ENCODE results near the gene EXOSC1.
A peak's percentile ranks its signal among the peaks of the same experiment; 100 is the strongest.
"Not testable (repeated sequence)": the region's sequence is repeated elsewhere in the genome, so short reads cannot be mapped to it uniquely, and the experiment has no call there.

The EXOSC1 gene

DNA sequence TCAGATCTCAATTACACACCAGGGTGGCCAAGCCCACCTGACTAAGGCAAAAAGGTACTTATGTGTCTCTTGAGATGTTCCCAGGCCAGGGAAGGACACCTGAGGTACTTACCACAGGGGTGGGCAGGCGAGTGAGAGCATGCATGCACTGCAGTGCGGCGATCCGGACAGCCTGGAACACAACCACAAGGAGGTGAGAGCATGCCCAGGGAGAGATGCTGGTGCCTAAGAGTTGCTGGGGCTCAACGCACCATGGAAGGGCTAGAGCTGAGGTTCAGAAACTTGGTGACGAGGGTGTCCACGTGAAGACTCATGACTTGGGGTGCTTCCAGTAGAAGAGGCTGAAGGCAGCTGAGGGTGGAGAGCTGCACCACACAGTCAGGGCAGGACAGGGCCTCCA, 13.3 kb upstream of the EXOSC1 start:
- DNase-seq (ENCODE audit: low read depth in 3 of 3), result no peak

DNA sequence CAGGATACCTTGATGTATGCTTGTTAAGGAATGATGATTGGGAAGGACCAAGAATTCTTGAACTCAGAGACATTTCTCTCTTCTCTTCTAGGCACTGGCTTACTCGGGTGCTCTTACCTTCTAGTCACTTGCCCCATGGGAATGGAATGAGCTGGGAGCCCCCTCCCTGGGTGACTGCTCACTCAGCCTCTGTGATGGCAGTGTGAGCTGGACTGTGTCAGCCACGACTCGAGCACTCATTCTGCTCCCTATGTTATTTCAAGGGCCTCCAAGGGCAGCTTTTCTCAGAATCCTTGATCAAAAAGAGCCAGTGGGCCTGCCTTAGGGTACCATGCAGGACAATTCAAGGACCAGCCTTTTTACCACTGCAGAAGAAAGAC, 10.9 kb upstream of the EXOSC1 start:
- DNase-seq (ENCODE audit: low read depth in 3 of 3), result no peak

DNA sequence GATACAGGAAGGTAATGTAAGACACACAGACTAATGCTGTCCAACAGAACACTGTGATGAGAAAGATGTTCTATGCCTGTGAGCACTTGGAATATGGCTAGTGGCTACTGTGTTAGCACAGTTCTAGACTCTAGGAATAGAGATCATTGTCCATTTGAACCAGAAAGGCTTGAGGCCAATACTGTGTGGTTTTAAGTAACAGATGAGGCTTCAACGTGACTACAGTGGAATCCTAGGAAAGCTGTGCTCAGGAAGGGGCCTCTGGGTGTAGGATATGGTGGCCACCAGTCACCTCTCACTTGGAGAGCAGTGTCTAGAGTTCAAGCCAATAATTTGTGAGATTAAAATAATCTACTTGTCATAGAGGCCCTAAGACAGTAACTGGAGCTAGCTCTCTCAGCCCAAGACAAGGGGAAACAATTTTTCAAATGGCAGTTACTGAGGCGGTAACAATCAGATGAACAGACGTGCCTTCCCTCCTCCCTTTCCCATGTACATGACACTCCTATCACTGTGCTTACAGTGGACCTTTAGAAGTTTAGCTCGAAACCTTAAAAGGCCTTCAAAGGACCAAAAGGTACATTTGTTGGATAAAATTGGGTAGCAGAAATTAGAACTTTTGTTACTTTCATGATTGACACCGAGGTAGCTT, 10.4 kb upstream of the EXOSC1 start:
- DNase-seq (ENCODE audit: low read depth in 3 of 3), result no peak

DNA sequence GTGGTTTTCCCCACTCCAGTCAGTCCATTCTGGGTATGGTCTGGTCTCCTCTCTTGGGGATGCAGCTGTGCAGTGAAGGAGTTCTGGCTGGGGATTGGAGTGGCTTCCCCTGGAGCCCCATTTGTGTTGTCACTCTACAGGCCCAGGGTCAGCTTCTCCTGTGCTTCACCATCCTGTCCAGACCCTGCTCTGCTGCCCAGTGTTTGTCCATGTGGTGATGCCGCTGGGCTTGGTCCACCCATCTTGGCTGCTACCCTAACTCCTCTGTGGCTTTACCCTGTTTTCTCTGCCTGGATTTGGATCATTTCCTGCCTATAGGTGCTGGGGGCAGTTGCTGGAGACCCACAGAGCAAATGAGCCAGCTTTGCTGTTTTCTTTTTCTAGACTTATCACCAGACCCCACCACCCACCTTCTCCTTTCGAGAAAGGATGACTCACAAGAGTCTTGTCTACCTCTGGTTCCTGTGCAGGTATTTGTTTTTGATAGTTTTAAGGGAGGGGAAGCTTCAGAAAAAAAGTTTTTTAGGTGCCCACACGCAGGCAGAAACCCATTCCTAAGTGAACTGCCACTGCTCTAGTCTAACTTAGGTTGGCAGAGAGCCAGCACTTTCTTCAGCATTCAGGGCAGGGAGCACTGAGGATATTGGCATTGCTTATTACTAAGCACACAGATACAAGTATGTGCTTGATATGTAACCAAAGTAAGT, 8.7 kb upstream of the EXOSC1 start:
- no peak for DNase-seq (ENCODE audit: low read depth in 3 of 3)

DNA sequence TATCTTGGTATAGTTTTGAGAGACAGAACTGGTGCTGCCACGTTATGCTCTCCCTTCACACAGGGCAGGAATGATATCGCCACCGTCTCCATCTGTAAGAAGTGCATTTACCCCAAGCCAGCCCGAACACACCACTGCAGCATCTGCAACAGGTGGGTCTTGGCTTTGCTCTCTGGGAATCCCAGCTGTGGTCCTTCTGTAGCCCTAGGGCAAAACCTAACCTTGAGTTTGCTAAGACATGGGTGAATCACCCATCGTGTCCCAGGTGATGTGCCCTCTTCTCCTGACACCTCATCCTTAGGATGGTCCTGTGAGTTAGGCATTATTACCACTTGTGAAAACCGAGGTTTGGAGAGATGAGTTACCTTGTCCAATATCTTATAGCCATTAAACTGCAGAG, 6.5 kb upstream of the EXOSC1 start:
- DNase-seq (ENCODE audit: low read depth in 3 of 3), result no peak

DNA sequence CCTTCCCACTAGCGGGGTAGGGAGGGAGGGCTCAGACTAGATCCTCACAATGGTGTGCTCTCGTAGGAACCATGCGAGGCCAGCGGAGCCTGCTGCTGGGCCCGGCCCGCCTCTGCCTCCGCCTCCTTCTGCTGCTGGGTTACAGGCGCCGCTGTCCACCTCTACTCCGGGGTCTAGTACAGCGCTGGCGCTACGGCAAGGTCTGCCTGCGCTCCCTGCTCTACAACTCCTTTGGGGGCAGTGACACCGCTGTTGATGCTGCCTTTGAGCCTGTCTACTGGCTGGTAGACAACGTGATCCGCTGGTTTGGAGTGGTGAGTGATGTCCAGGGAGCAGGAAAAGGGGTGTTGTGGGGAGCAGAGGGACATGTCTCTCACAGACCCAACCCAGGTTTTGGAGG, 5.8 kb upstream of the EXOSC1 start:
- no peak for DNase-seq (ENCODE audit: low read depth in 3 of 3)

DNA sequence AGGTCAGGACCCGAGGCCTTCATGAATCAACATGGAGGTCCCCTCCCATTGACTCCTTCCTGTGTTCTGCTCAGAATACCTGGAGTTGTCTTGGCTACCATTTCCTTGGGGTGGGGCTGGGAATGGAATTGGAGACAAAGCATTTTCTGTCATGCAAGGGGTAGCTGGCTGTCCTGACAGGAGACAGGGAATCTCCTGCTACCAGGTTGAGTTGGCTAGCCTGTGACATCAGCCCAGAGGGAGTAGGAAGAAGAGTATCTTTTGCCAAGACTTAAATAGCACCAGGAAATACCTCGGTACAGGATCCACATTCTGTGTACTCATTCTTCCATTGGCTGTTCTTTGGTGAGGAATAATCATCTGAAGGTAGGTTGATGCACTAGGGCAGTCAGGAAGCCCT, 5.0 kb upstream of the EXOSC1 start:
- DNase-seq (ENCODE audit: low read depth in 3 of 3), result no peak

DNA sequence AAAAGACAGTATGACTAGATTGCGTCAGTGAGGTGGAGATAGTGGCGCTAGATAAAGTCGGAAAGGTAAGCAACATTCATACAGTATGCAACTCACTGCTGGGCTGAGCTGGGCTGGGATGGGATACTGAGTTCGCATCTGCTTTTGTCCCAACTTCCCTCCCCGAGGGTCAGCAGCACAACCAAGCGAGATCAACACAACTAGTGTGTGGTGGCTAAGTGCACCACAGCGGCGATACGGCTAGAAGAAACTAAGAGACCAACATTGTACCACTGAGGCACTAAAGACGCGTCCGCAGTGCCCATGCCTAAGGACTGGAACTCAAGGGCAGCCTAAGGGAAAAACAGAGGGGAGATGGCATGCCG, 467 bp downstream of the EXOSC1 start:
- DNase-seq (ENCODE audit: low read depth in 3 of 3), result no peak

DNA sequence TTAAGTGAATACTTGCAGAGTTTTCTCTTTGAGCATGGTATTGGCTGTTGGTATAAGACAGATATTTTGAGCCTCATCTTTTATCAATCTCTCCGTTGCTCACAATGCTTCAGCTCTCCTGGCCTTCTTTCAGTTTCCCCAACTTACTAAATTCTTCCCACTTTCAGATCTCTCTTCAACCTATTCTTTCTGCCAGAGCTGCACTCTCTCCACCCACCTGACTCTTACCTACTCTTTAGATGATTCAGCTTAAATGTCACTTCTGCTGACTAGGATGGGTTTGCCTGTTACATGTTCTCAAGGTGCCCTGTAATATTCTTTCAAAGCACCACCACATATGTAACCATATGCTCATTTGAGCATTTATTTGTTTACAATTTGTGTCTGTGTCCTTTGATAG, 1.6 kb downstream of the EXOSC1 start:
- no peak for DNase-seq (ENCODE audit: low read depth in 3 of 3)

DNA sequence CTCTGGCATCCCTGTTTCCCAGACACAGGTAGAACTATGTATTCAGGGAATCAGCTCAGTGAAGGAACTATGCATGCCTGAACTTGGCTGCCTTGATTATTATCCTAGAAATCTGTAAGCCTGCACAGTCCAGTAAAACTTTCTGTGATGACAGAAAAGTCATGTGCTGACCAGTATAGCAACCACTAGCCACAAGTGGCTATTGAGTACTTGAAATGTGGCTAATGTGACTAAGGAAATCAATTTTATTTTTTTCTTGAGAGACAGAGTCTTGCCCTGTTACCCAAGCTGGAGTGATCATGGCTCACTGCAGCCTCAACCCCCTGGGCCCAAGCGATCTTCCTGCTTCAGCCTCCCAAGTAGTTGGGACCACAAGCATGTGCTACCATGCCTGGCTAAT, 3.5 kb downstream of the EXOSC1 start:
- DNase-seq (ENCODE audit: low read depth in 3 of 3), result no peak

DNA sequence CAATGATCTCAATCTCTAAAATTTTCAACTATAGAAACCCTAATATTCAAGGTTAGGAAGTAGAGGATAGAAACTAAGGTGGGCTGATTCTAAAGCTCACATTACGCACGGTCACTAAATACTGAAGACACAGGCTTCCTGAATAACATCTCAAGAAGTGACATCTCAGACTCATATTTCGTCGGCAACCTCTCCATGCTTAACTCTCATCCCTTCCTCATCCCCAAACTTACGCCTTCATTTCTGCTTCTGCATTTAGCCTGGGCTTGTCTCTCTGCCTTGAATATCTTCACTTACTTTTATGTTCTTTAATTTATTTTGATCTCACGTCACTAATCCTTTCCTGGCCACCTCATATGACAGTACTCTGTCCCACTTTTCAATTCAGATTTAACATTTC, 10.6 kb downstream of the EXOSC1 start:
- DNase-seq (ENCODE audit: low read depth in 3 of 3), result no peak

DNA sequence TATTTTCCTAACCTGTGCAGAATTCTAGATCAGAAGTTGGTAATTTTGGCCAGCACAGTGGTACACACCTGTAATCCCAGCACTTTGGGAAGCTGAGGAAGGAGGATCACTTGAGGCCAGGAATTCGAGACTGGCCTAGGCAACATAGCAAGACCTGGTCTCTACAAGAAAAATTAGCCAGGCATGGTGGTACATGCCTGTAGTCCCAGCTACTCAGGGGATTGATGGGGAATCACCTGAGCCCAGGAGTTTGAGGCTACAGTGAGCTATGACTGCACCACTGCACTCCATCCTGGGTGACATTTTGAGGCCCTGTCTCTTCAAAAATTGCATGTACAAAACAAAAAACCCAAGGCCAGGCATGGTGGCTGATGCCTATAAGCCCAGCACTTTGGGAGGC, 11.2 kb downstream of the EXOSC1 start:
- no peak for DNase-seq (ENCODE audit: low read depth in 3 of 3)

DNA sequence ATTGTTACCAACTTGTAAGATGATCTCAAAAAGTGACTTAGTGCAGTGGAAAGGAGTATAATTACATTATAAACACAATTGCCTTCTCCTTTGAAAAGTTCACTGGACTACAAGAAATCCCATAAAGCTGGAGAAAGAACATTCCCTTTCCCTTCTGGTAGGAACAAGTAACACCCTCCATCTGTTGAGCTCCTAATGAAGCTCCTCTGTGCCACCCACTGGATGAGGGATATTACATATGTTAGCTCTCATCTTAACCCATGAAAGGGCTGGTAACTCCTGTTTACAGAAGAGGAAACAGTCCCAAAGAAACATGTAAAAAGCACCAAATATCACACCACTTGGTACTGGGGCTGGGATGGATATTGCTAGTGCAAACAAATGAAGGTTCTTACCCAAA, 11.8 kb downstream of the EXOSC1 start:
- DNase-seq (ENCODE audit: low read depth in 3 of 3), result no peak

DNA sequence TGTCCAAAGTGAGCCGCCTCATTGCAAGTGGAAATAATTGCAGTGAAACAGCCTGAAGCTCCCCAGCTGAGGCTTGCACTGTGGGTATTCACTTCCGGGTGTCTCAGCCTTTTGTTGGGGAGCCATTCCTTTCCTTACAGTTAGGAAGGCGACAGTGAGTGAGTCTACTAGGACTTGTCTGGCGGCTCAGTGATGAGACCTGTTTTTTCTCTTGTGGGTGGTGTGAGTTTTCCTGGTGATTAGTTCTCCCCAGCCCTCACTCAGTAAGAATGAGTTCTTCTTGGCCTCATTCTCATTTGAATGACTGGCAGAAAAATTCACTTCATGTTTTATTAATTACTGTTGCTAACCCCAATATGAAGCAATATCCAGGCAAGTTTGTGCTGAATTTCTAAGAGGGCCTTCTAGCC, 17.2 kb downstream of the EXOSC1 start:
- DNase-seq (ENCODE audit: low read depth in 3 of 3), result no peak

DNA sequence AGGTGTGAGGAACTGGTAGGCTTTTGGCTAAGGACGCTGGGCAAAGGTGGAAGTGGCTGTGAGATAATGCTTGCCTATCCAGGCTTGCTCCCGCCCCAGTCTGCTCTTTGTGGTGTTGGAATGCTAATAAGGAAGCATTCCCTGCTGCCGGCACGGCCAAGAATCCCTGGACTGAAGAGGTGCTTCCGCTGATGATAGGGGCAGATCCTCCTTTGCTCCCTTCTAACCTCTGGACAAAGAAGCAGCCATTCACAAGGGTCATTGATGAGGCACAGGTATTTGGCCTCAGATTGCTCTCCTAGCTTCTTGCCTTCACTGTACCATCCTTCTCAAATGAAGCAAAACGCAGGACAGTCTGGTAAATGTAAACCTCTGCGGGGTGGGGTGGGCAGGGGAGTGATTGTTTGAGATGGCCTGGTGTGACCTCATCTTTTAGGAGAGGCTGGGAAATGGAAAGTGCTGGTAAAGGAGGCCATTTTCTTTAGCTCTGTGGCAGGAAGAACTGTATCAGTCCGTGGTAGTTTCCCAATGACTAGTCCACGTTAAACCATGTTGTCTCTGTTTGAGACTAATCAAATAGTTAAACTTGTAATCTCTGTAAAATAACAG, 18.1 kb downstream of the EXOSC1 start:
- no peak for DNase-seq (ENCODE audit: low read depth in 3 of 3)

DNA sequence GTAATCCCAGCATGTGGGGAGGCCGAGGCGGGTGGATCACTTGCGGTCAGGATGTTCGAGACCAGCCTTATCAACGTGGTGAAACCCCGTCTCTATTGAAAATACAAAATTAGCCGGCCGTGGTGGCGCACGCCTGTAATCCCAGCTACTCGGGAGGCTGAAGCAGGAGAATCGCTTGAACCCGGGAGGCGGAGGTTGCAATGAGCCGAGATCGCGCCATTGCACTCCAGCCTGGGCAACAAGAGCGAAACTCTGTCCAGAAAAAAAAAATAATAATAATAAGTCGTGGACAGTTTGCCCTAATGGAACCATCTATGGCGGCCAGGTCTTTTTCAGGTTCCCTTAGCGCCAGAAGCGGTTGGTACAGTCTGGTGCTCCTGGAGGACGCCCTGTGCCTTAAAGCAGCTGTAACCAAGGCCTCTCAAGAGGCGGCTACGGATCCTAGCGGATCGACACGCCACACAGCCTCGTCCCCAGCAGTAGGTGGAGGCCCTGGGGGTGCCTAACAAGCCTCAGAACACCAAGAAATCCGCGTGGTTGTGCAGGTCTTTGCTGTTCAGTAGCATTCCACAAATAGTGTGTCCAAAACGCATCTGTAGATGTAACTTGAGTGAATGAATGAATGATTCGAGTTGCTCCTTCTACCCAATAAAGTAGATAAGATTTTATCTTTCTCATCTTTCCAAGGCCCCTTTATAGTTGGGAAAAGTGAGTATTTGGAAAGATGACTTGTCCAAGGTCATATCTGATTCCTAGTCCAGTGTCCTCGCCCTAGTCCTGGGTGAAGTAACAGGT, 18.8 kb downstream of the EXOSC1 start:
- DNase-seq (ENCODE audit: low read depth in 3 of 3), result no peak

DNA sequence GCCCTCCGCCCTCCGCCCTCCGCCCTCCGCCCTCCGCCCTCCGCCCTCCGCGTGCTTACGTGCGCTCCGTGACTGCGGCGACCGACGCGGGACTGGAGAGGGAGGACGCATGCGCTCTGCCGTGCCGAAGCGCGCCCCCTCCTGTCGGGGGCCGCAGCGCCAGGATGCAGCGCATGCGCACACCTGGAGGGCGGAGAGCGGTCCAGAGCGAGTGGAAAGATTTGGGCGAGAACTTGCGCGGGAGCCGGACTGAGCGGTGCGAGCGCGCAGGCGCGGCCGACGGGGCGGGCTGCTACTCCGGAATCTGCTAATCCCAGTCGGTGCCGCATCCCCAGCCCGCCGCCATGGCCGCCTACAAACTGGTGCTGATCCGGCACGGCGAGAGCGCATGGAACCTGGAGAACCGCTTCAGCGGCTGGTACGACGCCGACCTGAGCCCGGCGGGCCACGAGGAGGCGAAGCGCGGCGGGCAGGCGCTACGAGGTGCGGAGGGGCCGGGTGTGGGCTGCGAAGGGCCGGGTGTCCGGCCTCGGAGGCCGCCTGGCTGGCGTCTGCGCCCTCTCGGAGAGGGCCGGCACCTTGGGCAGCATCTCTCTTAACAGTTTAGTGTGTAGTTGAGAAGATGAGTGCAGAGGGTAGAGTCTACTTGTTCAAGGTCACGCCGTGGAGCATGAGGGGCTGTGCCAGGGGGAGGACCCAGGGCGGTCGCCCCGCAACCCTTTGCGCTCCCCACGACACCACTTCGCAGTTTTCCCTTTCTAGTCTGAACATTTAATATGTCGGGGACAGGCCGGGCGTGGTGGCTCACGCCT, 19.6 kb downstream of the EXOSC1 start, which contains the start of gene PGAM1:
Gene PGAM1 (plus strand): TSS at position 228 of the 812 bp plus-strand sequence. CDS start 117 bp downstream, at position 345.
- peak; percentile 91 to 93 (median 92) for DNase-seq (ENCODE audit: low read depth in 3 of 3)

DNA sequence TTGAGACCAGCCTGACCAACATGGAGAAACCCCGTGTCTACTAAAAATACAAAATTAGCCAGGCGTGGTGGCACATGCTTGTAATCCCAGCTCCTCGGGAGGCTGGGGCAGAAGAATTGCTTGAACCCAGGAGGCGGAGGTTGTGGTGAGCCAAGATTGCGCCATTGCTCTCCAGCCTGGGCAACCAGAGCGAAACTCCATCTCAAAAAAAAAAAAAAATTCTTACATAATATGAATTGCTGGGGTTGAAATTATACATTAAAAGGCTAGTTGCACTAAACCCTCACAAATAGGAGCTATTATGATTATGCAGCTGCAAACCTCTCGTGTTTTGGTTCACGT, 22.1 kb downstream of the EXOSC1 start:
- not testable (repeated sequence) for DNase-seq (ENCODE audit: low read depth in 3 of 3)

DNA sequence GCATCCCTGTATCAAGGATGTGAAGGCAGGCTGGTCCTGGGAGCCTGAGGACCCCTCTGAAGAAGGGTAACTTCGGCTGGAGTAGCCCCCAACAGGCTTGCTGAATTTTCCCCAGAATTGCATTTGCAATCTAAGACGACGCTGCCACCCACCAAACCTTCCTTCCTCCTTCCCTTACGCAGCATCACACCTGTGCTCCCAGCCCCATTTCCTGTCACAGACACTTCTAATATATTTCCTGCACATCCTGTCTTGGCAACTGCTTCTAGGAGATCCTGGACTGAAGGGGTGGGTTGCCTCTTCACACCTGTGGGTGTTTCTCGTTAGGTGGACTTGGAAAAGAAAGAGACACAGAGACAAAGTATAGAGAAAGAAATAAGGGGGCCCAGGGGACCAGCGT, 29.2 kb downstream of the EXOSC1 start:
- no peak for DNase-seq (ENCODE audit: low read depth in 3 of 3)

DNA sequence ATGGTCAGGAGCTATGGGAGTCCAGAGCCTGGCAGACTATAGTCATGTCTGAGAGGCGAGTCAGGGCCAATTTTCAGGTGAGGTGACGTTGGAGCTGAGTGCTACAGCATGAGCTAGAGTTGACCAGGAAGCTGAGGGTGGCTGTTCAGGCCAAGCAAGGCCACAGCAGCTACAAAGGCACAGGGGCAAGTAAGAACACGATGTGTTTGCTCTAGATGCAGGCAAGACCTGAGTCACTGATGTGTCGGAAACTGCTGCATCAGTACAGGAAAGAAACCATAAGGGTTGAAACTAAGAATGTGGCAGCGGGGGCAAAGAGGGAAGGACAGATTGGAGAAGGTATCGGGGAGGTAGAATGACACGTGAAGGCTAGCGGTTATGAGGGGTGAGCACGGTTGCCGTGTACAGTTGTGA, 32.9 kb downstream of the EXOSC1 start:
- DNase-seq (ENCODE audit: low read depth in 3 of 3), result peak in 2 of 3 donors; percentile 59 to 66

DNA sequence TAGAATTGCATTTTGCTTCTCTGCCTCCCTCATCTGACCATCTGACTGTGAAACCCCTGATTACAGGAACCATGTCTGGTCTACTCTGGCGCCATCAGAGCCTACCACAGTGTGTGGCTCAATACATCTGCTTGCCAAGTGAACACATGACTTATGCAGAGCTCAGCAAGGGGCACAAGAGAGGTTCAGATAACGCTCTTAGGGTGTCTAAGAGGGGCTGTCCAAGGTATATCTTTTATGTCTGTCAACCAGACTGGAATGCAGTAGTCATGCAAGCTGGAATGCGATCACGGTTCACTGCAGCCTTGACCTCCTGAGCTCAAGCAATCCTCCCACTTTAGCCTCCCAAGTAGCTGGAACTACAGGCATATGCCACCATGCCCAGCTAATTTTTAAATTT, 34.4 kb downstream of the EXOSC1 start:
- DNase-seq (ENCODE audit: low read depth in 3 of 3), result no peak

DNA sequence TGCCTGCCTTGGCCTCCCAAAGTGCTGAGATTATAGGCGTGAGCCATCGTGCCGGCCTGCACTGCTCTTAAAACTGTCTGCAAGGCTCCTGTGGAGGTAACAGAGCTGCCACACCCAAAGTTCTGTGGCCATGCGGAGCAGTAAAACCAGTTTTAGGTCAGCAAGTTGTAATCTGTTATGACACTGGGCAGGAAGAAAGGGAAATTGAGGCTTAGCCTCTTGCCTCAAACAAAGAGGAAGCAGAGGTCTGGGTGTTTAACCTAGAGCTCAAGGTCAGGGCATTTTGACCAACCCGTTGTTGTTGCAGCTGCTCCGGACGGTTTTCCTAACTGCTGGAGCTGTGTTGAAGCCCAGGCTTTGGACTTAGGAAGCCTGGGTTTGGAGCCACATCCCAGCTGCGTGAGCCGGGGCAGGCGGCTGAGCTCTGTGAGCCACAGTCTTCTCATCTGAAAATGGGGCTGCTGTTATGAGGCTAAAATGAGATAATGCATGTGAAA, 37.3 kb downstream of the EXOSC1 start:
- no peak for DNase-seq (ENCODE audit: low read depth in 3 of 3)

Data from stimulated activated CD4-positive, alpha-beta T cell treated with anti-CD3 and anti-CD28 coated beads, TNF-alpha, amount 100 ng/mL, for 48 hours (primary cell).